HepG2 (cell line): Measurements from ENCODE around the gene CLIC1. TPM values are rescaled to one million over a fixed set of nuclear protein-coding genes. Genes with fewer than 3 reads are reported as not detected.

Source experiments
- CC2D1A ChIP-seq: sonication (generic); formaldehyde crosslinking; IDR thresholded peaks from 2 replicates; pipeline ENCODE4 v1.8.1; 2023; ENCODE audit warnings: mild to moderate bottlenecking, missing genetic modification reagents
- GLMP ChIP-seq: sonication (generic); formaldehyde crosslinking; IDR thresholded peaks from 2 replicates; pipeline ENCODE4 v1.9.0; 2021; ENCODE audit warnings: missing genetic modification reagents, mild to moderate bottlenecking, borderline replicate concordance
- HDAC6 ChIP-seq: fragments of 200-600 bp; sonication (generic); IDR thresholded peaks from 2 replicates; pipeline ENCODE4 v1.7.0; 2017; ENCODE audit warnings: mild to moderate bottlenecking, antibody characterized with exemption, low read length, low read depth
- HINFP ChIP-seq: sonication (generic); formaldehyde crosslinking; IDR thresholded peaks from 2 replicates; pipeline ENCODE4 v1.4.0; 2020; ENCODE audit warnings: low read depth, mild to moderate bottlenecking, missing genetic modification reagents
- HOXA3 ChIP-seq: sonication (generic); formaldehyde crosslinking; IDR thresholded peaks from 2 replicates; pipeline ENCODE4 v1.5.0; 2020; ENCODE audit warnings: missing genetic modification reagents
- KLF15 ChIP-seq: sonication (generic); formaldehyde crosslinking; IDR thresholded peaks from 2 replicates; pipeline ENCODE4 v1.8.1; 2023; ENCODE audit warnings: borderline replicate concordance, mild to moderate bottlenecking, inconsistent platforms, missing genetic modification reagents, mixed read lengths
- PAXIP1 ChIP-seq: sonication (generic); formaldehyde crosslinking; conservative IDR thresholded peaks from 2 replicates; pipeline ENCODE4 v1.4.0; 2020; ENCODE audit warnings: mild to moderate bottlenecking, missing genetic modification reagents, moderate library complexity
- POLR2A ChIP-seq, 2 experiments: IDR thresholded peaks; 2 replicates each; pipeline ENCODE4 v1.6.1; 2011; ENCODE audit warnings: low read depth in 2 of 2, low read length in 2 of 2, mild to moderate bottlenecking in 1 of 2, moderate library complexity in 1 of 2; ENCODE audit not compliant: insufficient read depth in 1 of 2
- RBAK ChIP-seq: sonication (generic); formaldehyde crosslinking; IDR thresholded peaks from 2 replicates; pipeline ENCODE4 v1.5.1; 2020; ENCODE audit warnings: mild to moderate bottlenecking, missing genetic modification reagents
- RFXAP ChIP-seq: sonication (generic); formaldehyde crosslinking; IDR thresholded peaks from 2 replicates; pipeline ENCODE4 v1.4.0; 2020; ENCODE audit warnings: missing genetic modification reagents, borderline replicate concordance
- SMAD1 ChIP-seq: sonication (generic); formaldehyde crosslinking; IDR thresholded peaks from 2 replicates; pipeline ENCODE4 v1.4.0; 2020; ENCODE audit warnings: missing genetic modification reagents, low read depth, mild to moderate bottlenecking, borderline replicate concordance
- TAF1 ChIP-seq: sonication (generic); formaldehyde crosslinking; IDR thresholded peaks from 2 replicates; pipeline ENCODE4 v1.4.0; 2020; ENCODE audit warnings: missing genetic modification reagents
- XRCC5 ChIP-seq: fragments of 200-400 bp; formaldehyde crosslinking; optimal IDR thresholded peaks from 2 replicates; pipeline ENCODE3; 2017; ENCODE audit warnings: mild to moderate bottlenecking, low read length
- ZBTB33 ChIP-seq: sonication (generic); formaldehyde crosslinking; IDR thresholded peaks from 2 replicates; pipeline ENCODE4 v1.4.0; 2020; ENCODE audit warnings: missing genetic modification reagents
- ZBTB8A ChIP-seq: sonication (generic); formaldehyde crosslinking; IDR thresholded peaks from 2 replicates; pipeline ENCODE4 v1.4.0; 2020; ENCODE audit warnings: mild to moderate bottlenecking, low read depth, missing genetic modification reagents, borderline replicate concordance
- ZNF121 ChIP-seq: sonication (generic); formaldehyde crosslinking; IDR thresholded peaks from 2 replicates; pipeline ENCODE4 v1.5.0; 2020; ENCODE audit warnings: mild to moderate bottlenecking, missing genetic modification reagents
- ZNF207 ChIP-seq: fragments of 450-650 bp; IDR thresholded peaks from 2 replicates; pipeline ENCODE4 v1.6.1; 2016; ENCODE audit warnings: antibody characterized with exemption, borderline replicate concordance
- ZNF34 ChIP-seq: sonication (generic); formaldehyde crosslinking; IDR thresholded peaks from 2 replicates; pipeline ENCODE4 v1.4.0; 2020; ENCODE audit warnings: mild to moderate bottlenecking, missing genetic modification reagents, borderline replicate concordance
- ZNF530 ChIP-seq: sonication (generic); formaldehyde crosslinking; IDR thresholded peaks from 2 replicates; pipeline ENCODE4 v1.5.0; 2020; ENCODE audit warnings: low read depth, mild to moderate bottlenecking, missing genetic modification reagents
- ZNF703 ChIP-seq: sonication (generic); formaldehyde crosslinking; IDR thresholded peaks from 2 replicates; pipeline ENCODE4 v1.5.1; 2020; ENCODE audit warnings: missing genetic modification reagents, mild to moderate bottlenecking, moderate library complexity, borderline replicate concordance
- ZNF891 ChIP-seq: sonication (generic); formaldehyde crosslinking; IDR thresholded peaks from 2 replicates; pipeline ENCODE4 v1.5.0; 2020; ENCODE audit warnings: mild to moderate bottlenecking, missing genetic modification reagents
- ZZZ3 ChIP-seq: sonication (generic); formaldehyde crosslinking; IDR thresholded peaks from 2 replicates; pipeline ENCODE4 v1.4.0; 2020; ENCODE audit warnings: missing genetic modification reagents, mild to moderate bottlenecking, borderline replicate concordance
- polyA plus RNA-seq, 8 experiments: library from polyadenylated mRNA; depleted of rRNA in 3 of 8; stranded (reverse) in 7 of 8; unstranded in 1 of 8; fragments of >200 nt; fragmentation: Illumina TruSeq in 4 of 8; extraction: Trizol in 4 of 8; gene quantifications; 2 replicates each; pipeline versions ENCODE4 v1.2.1 to v1.2.3, GENCODE V29; 2011 to 2016; ENCODE audit warnings: low read depth in 4 of 8, missing spikeins in 1 of 8, mixed read lengths in 1 of 8; ENCODE audit not compliant: insufficient read depth in 1 of 8
- total RNA-seq, 5 experiments: library from RNA; depleted of rRNA; stranded (reverse); fragments of >200 nt; fragmentation: Illumina TruSeq; extraction: Trizol; gene quantifications; 2 replicates each; pipeline ENCODE4 v1.2.3, GENCODE V29; 2016; ENCODE audit warnings: low read depth in 1 of 5

Gene CLIC1
- total and polyA plus RNA-seq, 2 of the 13 experiments (the other 11 are each of a cell fraction or from before 2014, with no cell fraction given): 602 to 891 TPM

- TF ChIP-seq HINFP (no peak), TAF1 (CRISPR knock-in tag) (peak; percentile 54; the same call in 1 of the 2 replicates), ZNF703 (no peak), XRCC5 (peak; percentile 42), CC2D1A (CRISPR knock-in tag) (no peak), ZNF34 (CRISPR knock-in tag) (no peak), ZBTB33 (CRISPR knock-in tag) (0 out of 2 replicates have a peak, but pooled peaks have one; percentile 18), KLF15 (CRISPR knock-in tag) (no peak), HOXA3 (peak; percentile 76), SMAD1 (peak; percentile 67; the same call in 1 of the 2 replicates), POLR2A (IDR thresholded peaks at IDR 0.05; ENCODE audit: insufficient read depth in 1 of 2, low read depth in 2 of 2, low read length in 2 of 2) (no peak; a peak in 1 of 4 replicates), ZNF891 (no peak), RFXAP (no peak), GLMP (CRISPR knock-in tag) (no peak), ZZZ3 (no peak), ZBTB8A (CRISPR knock-in tag) (no peak), ZNF121 (CRISPR knock-in tag) (peak; percentile 51; the same call in 1 of the 2 replicates), ZNF530 (CRISPR knock-in tag) (no peak), HDAC6 (no peak), PAXIP1 (CRISPR knock-in tag) (peak; percentile 88), RBAK (no peak; the same call in 1 of the 2 replicates), ZNF207 (no peak)
Observed at GRCh38 chr6:31776989-31777666, 40.8 kb upstream of the CLIC1 start, which contains the start of gene VWA7 (continued).
